Smooth muscle cell (in vitro differentiated cells): ENCODE data around the gene IFI30. TPM values are rescaled to one million over a fixed set of nuclear protein-coding genes. Genes with fewer than 3 reads are reported as not detected.
A peak's percentile ranks its signal among the peaks of the same experiment; 100 is the strongest.
"Not testable (repeated sequence)": the region's sequence is repeated elsewhere in the genome, so short reads cannot be mapped to it uniquely, and the experiment has no call there.

Experiments
- DNase-seq: peaks from one replicate; lab custom pipeline; 2025; ENCODE audit not compliant: unreplicated experiment; lab: John Stamatoyannopoulos, UW
- H2AFZ ChIP-seq: fragments of 200-600 bp; sonication (generic); 2 replicates; pipeline ENCODE4 v1.6.0; 2016; ENCODE audit warnings: antibody characterized with exemption, low read depth, mild to moderate bottlenecking
- H3F3A ChIP-seq: fragments of 200-600 bp; sonication (generic); 2 replicates; pipeline ENCODE4 v1.6.0; 2017; ENCODE audit warnings: antibody characterized with exemption, low read depth
- H3K27ac ChIP-seq: fragments of 200-600 bp; sonication (generic); 2 replicates; pipeline ENCODE4 v1.5.1; 2016; ENCODE audit warnings: low read depth, mild to moderate bottlenecking
- H3K27me3 ChIP-seq: fragments of 200-600 bp; sonication (generic); 2 replicates; pipeline ENCODE4 v1.6.1; 2016; ENCODE audit warnings: low read depth, mild to moderate bottlenecking
- H3K36me3 ChIP-seq: fragments of 200-600 bp; sonication (generic); 2 replicates; pipeline ENCODE4 v1.5.1; 2016; ENCODE audit warnings: low read depth
- H3K4me1 ChIP-seq: fragments of 200-600 bp; sonication (generic); 2 replicates; pipeline ENCODE4 v1.5.1; 2016; ENCODE audit warnings: low read depth
- H3K4me2 ChIP-seq: fragments of 200-600 bp; sonication (generic); 2 replicates; pipeline ENCODE4 v1.6.0; 2016; ENCODE audit warnings: mild to moderate bottlenecking
- H3K4me3 ChIP-seq: fragments of 200-600 bp; sonication (generic); 2 replicates; pipeline ENCODE4 v1.5.1; 2016; ENCODE audit warnings: mild to moderate bottlenecking
- H3K79me2 ChIP-seq: fragments of 200-600 bp; sonication (generic); 2 replicates; pipeline ENCODE4 v1.6.0; 2016; ENCODE audit warnings: low read depth, mild to moderate bottlenecking
- H3K9ac ChIP-seq: fragments of 200-600 bp; sonication (generic); 2 replicates; pipeline ENCODE4 v1.6.0; 2016; ENCODE audit warnings: low read depth
- H3K9me3 ChIP-seq: fragments of 200-600 bp; sonication (generic); replicated peaks from 2 replicates; pipeline ENCODE4 v1.5.1; 2016; ENCODE audit warnings: low read depth
- H4K20me1 ChIP-seq: fragments of 200-600 bp; sonication (generic); 2 replicates; pipeline ENCODE4 v1.6.0; 2016; ENCODE audit warnings: low read depth
- WGBS: methylation state at CpG from one replicate; pipeline ENCODE4 v1.1.7; 2016; ENCODE audit warnings: low lambda C conversion rate; 5-methylcytosine and 5-hydroxymethylcytosine counted together
- polyA plus RNA-seq: library from polyadenylated mRNA; unstranded; fragments of >200 nt; fragmentation: Nextera tagmentation; extraction: Ambion mirVana; gene quantifications from 2 replicates; pipeline ENCODE4 v1.2.1, GENCODE V29; 2016
- total RNA-seq: library from RNA; depleted of rRNA; stranded (reverse); fragments of >200 nt; gene quantifications from 2 replicates; pipeline ENCODE4 v1.2.3, GENCODE V29; 2014
- TF ChIP-seq, protein P1 (sequence below): fragments of 200-600 bp; sonication (generic); IDR thresholded peaks from 2 replicates; pipeline ENCODE4 v1.5.1; 2017; ENCODE audit warnings: borderline replicate concordance, mild to moderate bottlenecking, antibody characterized with exemption; ENCODE audit not compliant: insufficient read depth, poor library complexity, severe bottlenecking

The IFI30 gene
- total and polyA plus RNA-seq, 2 experiments from 2014 or later: 0.87 to 2.9 TPM

- DNase-seq: peak; percentile 37
- H3K27me3 ChIP-seq: no peaks in the 10 kb centered on the region
- no peaks in the 10 kb centered on the region for H3F3A ChIP-seq
- peaks cover 24% of the 10 kb centered on the region for H3K79me2 ChIP-seq
- H3K4me2 ChIP-seq: no peak overlapping the region
- no peaks in the 10 kb centered on the region for H3K9me3 ChIP-seq
- H3K4me1 ChIP-seq: peaks cover 12% of the 10 kb centered on the region
- TF ChIP-seq, protein P1, sequence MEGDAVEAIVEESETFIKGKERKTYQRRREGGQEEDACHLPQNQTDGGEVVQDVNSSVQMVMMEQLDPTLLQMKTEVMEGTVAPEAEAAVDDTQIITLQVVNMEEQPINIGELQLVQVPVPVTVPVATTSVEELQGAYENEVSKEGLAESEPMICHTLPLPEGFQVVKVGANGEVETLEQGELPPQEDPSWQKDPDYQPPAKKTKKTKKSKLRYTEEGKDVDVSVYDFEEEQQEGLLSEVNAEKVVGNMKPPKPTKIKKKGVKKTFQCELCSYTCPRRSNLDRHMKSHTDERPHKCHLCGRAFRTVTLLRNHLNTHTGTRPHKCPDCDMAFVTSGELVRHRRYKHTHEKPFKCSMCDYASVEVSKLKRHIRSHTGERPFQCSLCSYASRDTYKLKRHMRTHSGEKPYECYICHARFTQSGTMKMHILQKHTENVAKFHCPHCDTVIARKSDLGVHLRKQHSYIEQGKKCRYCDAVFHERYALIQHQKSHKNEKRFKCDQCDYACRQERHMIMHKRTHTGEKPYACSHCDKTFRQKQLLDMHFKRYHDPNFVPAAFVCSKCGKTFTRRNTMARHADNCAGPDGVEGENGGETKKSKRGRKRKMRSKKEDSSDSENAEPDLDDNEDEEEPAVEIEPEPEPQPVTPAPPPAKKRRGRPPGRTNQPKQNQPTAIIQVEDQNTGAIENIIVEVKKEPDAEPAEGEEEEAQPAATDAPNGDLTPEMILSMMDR: no peak
- no peak overlapping the region for H3K27ac ChIP-seq
- no peaks in the 10 kb centered on the region for H3K36me3 ChIP-seq
- no peak overlapping the region for H3K4me3 ChIP-seq
- H3K9ac ChIP-seq: no peak overlapping the region
- H2AFZ ChIP-seq: no peak overlapping the region
- WGBS: 75% methylated on average over 22 of the region's 22 CpGs
- H4K20me1 ChIP-seq: peaks cover 41% of the 10 kb centered on the region
Measured at GRCh38 chr19:18156841-18157464, 16.7 kb upstream of the IFI30 start.

DNA sequence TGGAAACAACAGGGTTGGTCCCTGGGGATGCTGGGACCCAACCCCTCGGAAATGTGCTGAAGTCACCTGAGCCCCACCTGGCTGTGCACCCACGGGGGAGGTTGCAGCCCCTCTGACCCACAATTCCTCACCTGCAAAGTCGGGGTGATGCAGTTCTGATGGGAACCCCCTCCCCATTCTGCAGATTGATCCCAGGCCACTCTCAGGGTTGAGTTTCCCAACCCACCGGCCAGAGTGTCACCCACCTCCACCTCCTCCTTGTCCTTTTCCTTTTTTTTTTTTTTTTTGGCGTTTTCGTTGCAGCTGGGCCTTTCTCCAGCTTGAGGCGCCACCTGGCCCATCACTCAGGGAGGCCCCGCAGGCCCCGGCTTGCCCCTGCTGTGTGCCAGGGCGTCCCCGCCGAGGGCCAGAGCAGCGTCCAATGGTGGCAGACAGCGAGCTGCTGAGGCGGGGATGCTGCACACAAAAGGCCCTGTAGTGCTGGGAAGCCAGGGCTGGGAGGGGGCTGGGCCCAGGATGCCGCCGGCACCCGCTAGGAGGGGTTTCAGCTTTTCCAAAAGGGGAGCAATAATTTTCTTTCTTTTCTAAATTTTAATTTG is 16.0 kb upstream of the IFI30 start:
- H4K20me1 ChIP-seq: peaks cover 44% of the 10 kb centered on the region
- H3K4me2 ChIP-seq: no peak overlapping the region
- no peaks in the 10 kb centered on the region for H3K9me3 ChIP-seq
- H2AFZ ChIP-seq: no peak overlapping the region
- TF ChIP-seq, protein P1: no peak
- no peak for DNase-seq
- no peaks in the 10 kb centered on the region for H3K27me3 ChIP-seq
- no peak overlapping the region for H3K27ac ChIP-seq
- H3K4me1 ChIP-seq: peaks cover 12% of the 10 kb centered on the region
- no peaks in the 10 kb centered on the region for H3K36me3 ChIP-seq
- H3F3A ChIP-seq: no peaks in the 10 kb centered on the region
- H3K4me3 ChIP-seq: no peak overlapping the region
- no peak overlapping the region for H3K9ac ChIP-seq
- H3K79me2 ChIP-seq: peaks cover 24% of the 10 kb centered on the region
- 88% methylated on average over 18 of the region's 18 CpGs for WGBS

GRCh38 chr19:18158467-18158866 is 15.1 kb upstream of the IFI30 start:
- Histone ChIP-seq H3K4me3 (no peak overlapping the region), H3K9ac (no peak overlapping the region), H3K4me2 (no peak overlapping the region), H3K36me3 (no peaks in the 10 kb centered on the region), H3K4me1 (peaks cover 12% of the 10 kb centered on the region), H3F3A (no peaks in the 10 kb centered on the region), H3K27ac (no peak overlapping the region), H3K79me2 (peaks cover 22% of the 10 kb centered on the region), H2AFZ (no peak overlapping the region), H4K20me1 (peaks cover 44% of the 10 kb centered on the region), H3K9me3 (no peaks in the 10 kb centered on the region), H3K27me3 (no peaks in the 10 kb centered on the region)
- TF ChIP-seq, protein P1: no peak
- DNase-seq: no peak
- WGBS: 97% methylated on average over 4 of the region's 4 CpGs

GRCh38 chr19:18159059-18159616 is 14.5 kb upstream of the IFI30 start:
- Histone ChIP-seq H3K79me2 (peaks cover 16% of the 10 kb centered on the region), H4K20me1 (peaks cover 39% of the 10 kb centered on the region)
- not testable (repeated sequence) for H3K4me1 ChIP-seq, H3K36me3 ChIP-seq, H3K4me2 ChIP-seq, H3F3A ChIP-seq, H2AFZ ChIP-seq, H3K27me3 ChIP-seq, H3K27ac ChIP-seq, DNase-seq, H3K4me3 ChIP-seq, H3K9me3 ChIP-seq, H3K9ac ChIP-seq
- WGBS: 87% methylated on average over 6 of the region's 6 CpGs
